ENCODE results near the gene FKBP1A.
A peak's percentile ranks its signal among the peaks of the same experiment; 100 is the strongest.

FKBP1A gene

GRCh38 chr20:1392693-1393506, at the start of gene FKBP1A:
Gene FKBP1A, minus strand, starts transcription at chr20:1393054. Its CDS starts 56 bp downstream, at chr20:1392998.
- Histone ChIP-seq H3K36me3 (ENCODE audit: control insufficient read depth, insufficient read depth, low read length) (peaks cover 12% of the 10 kb centered on the region; the same call in 1 of the 2 replicates), H3K9ac (ENCODE audit: low read depth, low read length) (peak within 1 kb of the TSS; percentile 32; the same call in 1 of the 2 replicates), H3K4me1 (ENCODE audit: control insufficient read depth, insufficient read depth, low read length) (peaks cover 32% of the 10 kb centered on the region), H3K9me3 (ENCODE audit: control insufficient read depth, insufficient read depth, low read length) (no peaks in the 10 kb centered on the region), H3K27me3 (ENCODE audit: control insufficient read depth, insufficient read depth, low read length) (peaks cover 18% of the 10 kb centered on the region; the same call in 1 of the 2 replicates), H3K27ac (ENCODE audit: low read depth, low read length) (peak within 1 kb of the TSS; percentile 29), H3K4me3 (ENCODE audit: low read depth, low read length) (peak within 1 kb of the TSS; percentile 68)

- Histone ChIP-seq H3K36me3 (ENCODE audit: control insufficient read depth, insufficient read depth, low read length) (peaks cover 59% of the 10 kb centered on the region), H3K9me3 (ENCODE audit: control insufficient read depth, insufficient read depth, low read length) (no peaks in the 10 kb centered on the region), H3K27ac (ENCODE audit: low read depth, low read length) (no peak overlapping the region), H3K27me3 (ENCODE audit: control insufficient read depth, insufficient read depth, low read length) (no peaks in the 10 kb centered on the region), H3K4me3 (ENCODE audit: low read depth, low read length) (no peak overlapping the region), H3K9ac (ENCODE audit: low read depth, low read length) (no peak overlapping the region), H3K4me1 (ENCODE audit: control insufficient read depth, insufficient read depth, low read length) (no peaks in the 10 kb centered on the region)
Measured at GRCh38 chr20:1442304-1442703, 49.5 kb upstream of the FKBP1A start.

GRCh38 chr20:1441133-1441532, 48.3 kb upstream of the FKBP1A start:
- Histone ChIP-seq H3K36me3 (ENCODE audit: control insufficient read depth, insufficient read depth, low read length) (peaks cover 48% of the 10 kb centered on the region), H3K9ac (ENCODE audit: low read depth, low read length) (no peak overlapping the region), H3K4me1 (ENCODE audit: control insufficient read depth, insufficient read depth, low read length) (no peaks in the 10 kb centered on the region), H3K4me3 (ENCODE audit: low read depth, low read length) (no peak overlapping the region), H3K27ac (ENCODE audit: low read depth, low read length) (no peak overlapping the region), H3K9me3 (ENCODE audit: control insufficient read depth, insufficient read depth, low read length) (no peaks in the 10 kb centered on the region), H3K27me3 (ENCODE audit: control insufficient read depth, insufficient read depth, low read length) (no peaks in the 10 kb centered on the region)

- Histone ChIP-seq H3K4me3 (ENCODE audit: low read depth, low read length) (no peak overlapping the region), H3K4me1 (ENCODE audit: control insufficient read depth, insufficient read depth, low read length) (no peaks in the 10 kb centered on the region), H3K27me3 (ENCODE audit: control insufficient read depth, insufficient read depth, low read length) (no peaks in the 10 kb centered on the region), H3K9me3 (ENCODE audit: control insufficient read depth, insufficient read depth, low read length) (no peaks in the 10 kb centered on the region), H3K9ac (ENCODE audit: low read depth, low read length) (no peak overlapping the region), H3K27ac (ENCODE audit: low read depth, low read length) (no peak overlapping the region), H3K36me3 (ENCODE audit: control insufficient read depth, insufficient read depth, low read length) (peaks cover 37% of the 10 kb centered on the region)
Measured at GRCh38 chr20:1440024-1440423, 47.2 kb upstream of the FKBP1A start.

GRCh38 chr20:1438361-1438760, 45.5 kb upstream of the FKBP1A start:
- Histone ChIP-seq H3K27me3 (ENCODE audit: control insufficient read depth, insufficient read depth, low read length) (no peaks in the 10 kb centered on the region), H3K4me1 (ENCODE audit: control insufficient read depth, insufficient read depth, low read length) (no peaks in the 10 kb centered on the region), H3K36me3 (ENCODE audit: control insufficient read depth, insufficient read depth, low read length) (peaks cover 23% of the 10 kb centered on the region), H3K4me3 (ENCODE audit: low read depth, low read length) (no peak overlapping the region), H3K9ac (ENCODE audit: low read depth, low read length) (no peak overlapping the region), H3K27ac (ENCODE audit: low read depth, low read length) (no peak overlapping the region), H3K9me3 (ENCODE audit: control insufficient read depth, insufficient read depth, low read length) (peaks cover 13% of the 10 kb centered on the region)

GRCh38 chr20:1437235-1437904, 44.5 kb upstream of the FKBP1A start:
- Histone ChIP-seq H3K36me3 (ENCODE audit: control insufficient read depth, insufficient read depth, low read length) (peaks cover 13% of the 10 kb centered on the region), H3K4me3 (ENCODE audit: low read depth, low read length) (no peak overlapping the region), H3K27me3 (ENCODE audit: control insufficient read depth, insufficient read depth, low read length) (no peaks in the 10 kb centered on the region), H3K9ac (ENCODE audit: low read depth, low read length) (no peak overlapping the region), H3K4me1 (ENCODE audit: control insufficient read depth, insufficient read depth, low read length) (no peaks in the 10 kb centered on the region), H3K9me3 (ENCODE audit: control insufficient read depth, insufficient read depth, low read length) (peaks cover 19% of the 10 kb centered on the region), H3K27ac (ENCODE audit: low read depth, low read length) (no peak overlapping the region)

- peaks cover 3% of the 10 kb centered on the region; the same call in 1 of the 2 replicates for H3K36me3 ChIP-seq (ENCODE audit: control insufficient read depth, insufficient read depth, low read length)
- H3K4me1 ChIP-seq (ENCODE audit: control insufficient read depth, insufficient read depth, low read length), result peaks cover 5% of the 10 kb centered on the region
- no peak overlapping the region for H3K9ac ChIP-seq (ENCODE audit: low read depth, low read length)
- no peaks in the 10 kb centered on the region for H3K27me3 ChIP-seq (ENCODE audit: control insufficient read depth, insufficient read depth, low read length)
- H3K27ac ChIP-seq (ENCODE audit: low read depth, low read length), result no peak overlapping the region
- no peak overlapping the region for H3K4me3 ChIP-seq (ENCODE audit: low read depth, low read length)
- H3K9me3 ChIP-seq (ENCODE audit: control insufficient read depth, insufficient read depth, low read length), result peaks cover 27% of the 10 kb centered on the region
Measured at GRCh38 chr20:1436263-1436662, 43.4 kb upstream of the FKBP1A start.

GRCh38 chr20:1435337-1435699, 42.5 kb upstream of the FKBP1A start:
- Histone ChIP-seq H3K36me3 (ENCODE audit: control insufficient read depth, insufficient read depth, low read length) (peaks cover 3% of the 10 kb centered on the region; the same call in 1 of the 2 replicates), H3K27me3 (ENCODE audit: control insufficient read depth, insufficient read depth, low read length) (no peaks in the 10 kb centered on the region), H3K9me3 (ENCODE audit: control insufficient read depth, insufficient read depth, low read length) (peaks cover 27% of the 10 kb centered on the region), H3K4me1 (ENCODE audit: control insufficient read depth, insufficient read depth, low read length) (peaks cover 12% of the 10 kb centered on the region), H3K9ac (ENCODE audit: low read depth, low read length) (no peak overlapping the region), H3K4me3 (ENCODE audit: low read depth, low read length) (no peak overlapping the region), H3K27ac (ENCODE audit: low read depth, low read length) (no peak overlapping the region)

- peaks cover 27% of the 10 kb centered on the region for H3K9me3 ChIP-seq (ENCODE audit: control insufficient read depth, insufficient read depth, low read length)
- H3K27me3 ChIP-seq (ENCODE audit: control insufficient read depth, insufficient read depth, low read length), result no peaks in the 10 kb centered on the region
- no peak overlapping the region; the same call in 1 of the 2 replicates for H3K4me3 ChIP-seq (ENCODE audit: low read depth, low read length)
- H3K4me1 ChIP-seq (ENCODE audit: control insufficient read depth, insufficient read depth, low read length), result peaks cover 12% of the 10 kb centered on the region
- H3K27ac ChIP-seq (ENCODE audit: low read depth, low read length), result no peak overlapping the region
- H3K9ac ChIP-seq (ENCODE audit: low read depth, low read length), result no peak overlapping the region
- H3K36me3 ChIP-seq (ENCODE audit: control insufficient read depth, insufficient read depth, low read length), result peaks cover 3% of the 10 kb centered on the region; the same call in 1 of the 2 replicates
Measured at GRCh38 chr20:1434571-1435336, 41.9 kb upstream of the FKBP1A start.

GRCh38 chr20:1431158-1431557, 38.3 kb upstream of the FKBP1A start:
- peaks cover 32% of the 10 kb centered on the region for H3K4me1 ChIP-seq (ENCODE audit: control insufficient read depth, insufficient read depth, low read length)
- peaks cover 27% of the 10 kb centered on the region for H3K9me3 ChIP-seq (ENCODE audit: control insufficient read depth, insufficient read depth, low read length)
- H3K9ac ChIP-seq (ENCODE audit: low read depth, low read length), result no peak overlapping the region
- no peak overlapping the region for H3K4me3 ChIP-seq (ENCODE audit: low read depth, low read length)
- no peak overlapping the region for H3K27ac ChIP-seq (ENCODE audit: low read depth, low read length)
- H3K27me3 ChIP-seq (ENCODE audit: control insufficient read depth, insufficient read depth, low read length), result no peaks in the 10 kb centered on the region
- H3K36me3 ChIP-seq (ENCODE audit: control insufficient read depth, insufficient read depth, low read length), result peaks cover 3% of the 10 kb centered on the region; the same call in 1 of the 2 replicates

All from HUES48 (cell line).